Measurements from ENCODE around the gene CDS2. TPM values are rescaled to one million over a fixed set of nuclear protein-coding genes. Genes with fewer than 3 reads are reported as not detected.
A peak's percentile ranks its signal among the peaks of the same experiment; 100 is the strongest.

Gene CDS2
- total and polyA plus RNA-seq, 2 of the 13 experiments (the other 11 are each of a cell fraction or from before 2014, with no cell fraction given): 81.3 to 153 TPM

DNA sequence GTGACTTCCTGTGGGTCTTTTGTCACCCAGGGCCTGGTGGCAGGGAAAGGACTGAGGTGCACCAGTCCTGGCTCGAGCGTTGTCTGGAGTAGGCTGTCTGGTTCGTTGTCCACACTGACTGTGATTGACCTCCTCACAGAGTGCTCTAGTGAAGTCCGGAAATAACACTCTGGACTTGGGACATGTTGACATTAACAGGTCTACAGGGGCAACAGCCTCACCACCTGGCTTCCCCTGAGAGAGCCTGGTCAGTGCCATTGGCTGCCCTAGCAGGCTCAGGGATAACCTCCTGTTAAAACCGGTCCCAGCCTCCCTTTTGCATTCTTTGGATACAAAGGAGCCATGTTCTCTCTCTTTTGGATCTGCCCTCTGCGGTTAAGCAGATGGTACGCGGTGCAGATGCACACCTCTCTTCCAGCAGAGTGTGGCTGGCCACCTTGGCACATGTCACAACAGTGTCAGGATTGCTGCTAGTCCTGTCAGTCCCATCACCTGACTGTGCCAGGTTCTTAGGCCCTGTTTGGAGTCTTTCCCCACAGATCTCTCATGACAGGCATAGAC lies 46.2 kb downstream of the CDS2 start (continued):
- TF ChIP-seq, protein P1, sequence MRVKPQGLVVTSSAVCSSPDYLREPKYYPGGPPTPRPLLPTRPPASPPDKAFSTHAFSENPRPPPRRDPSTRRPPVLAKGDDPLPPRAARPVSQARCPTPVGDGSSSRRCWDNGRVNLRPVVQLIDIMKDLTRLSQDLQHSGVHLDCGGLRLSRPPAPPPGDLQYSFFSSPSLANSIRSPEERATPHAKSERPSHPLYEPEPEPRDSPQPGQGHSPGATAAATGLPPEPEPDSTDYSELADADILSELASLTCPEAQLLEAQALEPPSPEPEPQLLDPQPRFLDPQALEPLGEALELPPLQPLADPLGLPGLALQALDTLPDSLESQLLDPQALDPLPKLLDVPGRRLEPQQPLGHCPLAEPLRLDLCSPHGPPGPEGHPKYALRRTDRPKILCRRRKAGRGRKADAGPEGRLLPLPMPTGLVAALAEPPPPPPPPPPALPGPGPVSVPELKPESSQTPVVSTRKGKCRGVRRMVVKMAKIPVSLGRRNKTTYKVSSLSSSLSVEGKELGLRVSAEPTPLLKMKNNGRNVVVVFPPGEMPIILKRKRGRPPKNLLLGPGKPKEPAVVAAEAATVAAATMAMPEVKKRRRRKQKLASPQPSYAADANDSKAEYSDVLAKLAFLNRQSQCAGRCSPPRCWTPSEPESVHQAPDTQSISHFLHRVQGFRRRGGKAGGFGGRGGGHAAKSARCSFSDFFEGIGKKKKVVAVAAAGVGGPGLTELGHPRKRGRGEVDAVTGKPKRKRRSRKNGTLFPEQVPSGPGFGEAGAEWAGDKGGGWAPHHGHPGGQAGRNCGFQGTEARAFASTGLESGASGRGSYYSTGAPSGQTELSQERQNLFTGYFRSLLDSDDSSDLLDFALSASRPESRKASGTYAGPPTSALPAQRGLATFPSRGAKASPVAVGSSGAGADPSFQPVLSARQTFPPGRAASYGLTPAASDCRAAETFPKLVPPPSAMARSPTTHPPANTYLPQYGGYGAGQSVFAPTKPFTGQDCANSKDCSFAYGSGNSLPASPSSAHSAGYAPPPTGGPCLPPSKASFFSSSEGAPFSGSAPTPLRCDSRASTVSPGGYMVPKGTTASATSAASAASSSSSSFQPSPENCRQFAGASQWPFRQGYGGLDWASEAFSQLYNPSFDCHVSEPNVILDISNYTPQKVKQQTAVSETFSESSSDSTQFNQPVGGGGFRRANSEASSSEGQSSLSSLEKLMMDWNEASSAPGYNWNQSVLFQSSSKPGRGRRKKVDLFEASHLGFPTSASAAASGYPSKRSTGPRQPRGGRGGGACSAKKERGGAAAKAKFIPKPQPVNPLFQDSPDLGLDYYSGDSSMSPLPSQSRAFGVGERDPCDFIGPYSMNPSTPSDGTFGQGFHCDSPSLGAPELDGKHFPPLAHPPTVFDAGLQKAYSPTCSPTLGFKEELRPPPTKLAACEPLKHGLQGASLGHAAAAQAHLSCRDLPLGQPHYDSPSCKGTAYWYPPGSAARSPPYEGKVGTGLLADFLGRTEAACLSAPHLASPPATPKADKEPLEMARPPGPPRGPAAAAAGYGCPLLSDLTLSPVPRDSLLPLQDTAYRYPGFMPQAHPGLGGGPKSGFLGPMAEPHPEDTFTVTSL (CRISPR knock-in tag; IDR thresholded peaks at IDR 0.05; ENCODE audit: borderline replicate concordance): peak; percentile 70; the same call in 1 of the 2 replicates
- TF ChIP-seq ZNF3 (CRISPR knock-in tag; IDR thresholded peaks at IDR 0.05) (no peak), GATAD1 (CRISPR knock-in tag; IDR thresholded peaks at IDR 0.05) (0 out of 2 replicates have a peak, but pooled peaks have one; percentile 53), PRPF4 (IDR thresholded peaks at IDR 0.05; ENCODE audit: low read depth, low read length, poor library complexity, severe bottlenecking) (no peak), ZMYM2 (CRISPR knock-in tag; IDR thresholded peaks at IDR 0.05) (no peak), MIER2 (CRISPR knock-in tag; IDR thresholded peaks at IDR 0.05) (0 out of 2 replicates have a peak, but pooled peaks have one; percentile 55), FOSL1 (CRISPR knock-in tag; IDR thresholded peaks at IDR 0.05; ENCODE audit: borderline replicate concordance) (no peak), STAG1 (CRISPR knock-in tag; IDR thresholded peaks at IDR 0.05) (peak; percentile 48), ZNF354B (CRISPR knock-in tag; IDR thresholded peaks at IDR 0.05) (peak; percentile 67; the same call in 1 of the 2 replicates), ONECUT2 (CRISPR knock-in tag; IDR thresholded peaks at IDR 0.05) (no peak), ZNF614 (CRISPR knock-in tag; IDR thresholded peaks at IDR 0.05; ENCODE audit: borderline replicate concordance) (peak; percentile 87; the same call in 1 of the 2 replicates), PLRG1 (conservative IDR thresholded peaks at IDR 0.05) (no peak)
- TF ChIP-seq, protein P2, sequence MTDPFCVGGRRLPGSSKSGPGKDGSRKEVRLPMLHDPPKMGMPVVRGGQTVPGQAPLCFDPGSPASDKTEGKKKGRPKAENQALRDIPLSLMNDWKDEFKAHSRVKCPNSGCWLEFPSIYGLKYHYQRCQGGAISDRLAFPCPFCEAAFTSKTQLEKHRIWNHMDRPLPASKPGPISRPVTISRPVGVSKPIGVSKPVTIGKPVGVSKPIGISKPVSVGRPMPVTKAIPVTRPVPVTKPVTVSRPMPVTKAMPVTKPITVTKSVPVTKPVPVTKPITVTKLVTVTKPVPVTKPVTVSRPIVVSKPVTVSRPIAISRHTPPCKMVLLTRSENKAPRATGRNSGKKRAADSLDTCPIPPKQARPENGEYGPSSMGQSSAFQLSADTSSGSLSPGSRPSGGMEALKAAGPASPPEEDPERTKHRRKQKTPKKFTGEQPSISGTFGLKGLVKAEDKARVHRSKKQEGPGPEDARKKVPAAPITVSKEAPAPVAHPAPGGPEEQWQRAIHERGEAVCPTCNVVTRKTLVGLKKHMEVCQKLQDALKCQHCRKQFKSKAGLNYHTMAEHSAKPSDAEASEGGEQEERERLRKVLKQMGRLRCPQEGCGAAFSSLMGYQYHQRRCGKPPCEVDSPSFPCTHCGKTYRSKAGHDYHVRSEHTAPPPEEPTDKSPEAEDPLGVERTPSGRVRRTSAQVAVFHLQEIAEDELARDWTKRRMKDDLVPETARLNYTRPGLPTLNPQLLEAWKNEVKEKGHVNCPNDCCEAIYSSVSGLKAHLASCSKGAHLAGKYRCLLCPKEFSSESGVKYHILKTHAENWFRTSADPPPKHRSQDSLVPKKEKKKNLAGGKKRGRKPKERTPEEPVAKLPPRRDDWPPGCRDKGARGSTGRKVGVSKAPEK (CRISPR knock-in tag; IDR thresholded peaks at IDR 0.05; ENCODE audit: borderline replicate concordance): no peak
- TF ChIP-seq, protein P3, sequence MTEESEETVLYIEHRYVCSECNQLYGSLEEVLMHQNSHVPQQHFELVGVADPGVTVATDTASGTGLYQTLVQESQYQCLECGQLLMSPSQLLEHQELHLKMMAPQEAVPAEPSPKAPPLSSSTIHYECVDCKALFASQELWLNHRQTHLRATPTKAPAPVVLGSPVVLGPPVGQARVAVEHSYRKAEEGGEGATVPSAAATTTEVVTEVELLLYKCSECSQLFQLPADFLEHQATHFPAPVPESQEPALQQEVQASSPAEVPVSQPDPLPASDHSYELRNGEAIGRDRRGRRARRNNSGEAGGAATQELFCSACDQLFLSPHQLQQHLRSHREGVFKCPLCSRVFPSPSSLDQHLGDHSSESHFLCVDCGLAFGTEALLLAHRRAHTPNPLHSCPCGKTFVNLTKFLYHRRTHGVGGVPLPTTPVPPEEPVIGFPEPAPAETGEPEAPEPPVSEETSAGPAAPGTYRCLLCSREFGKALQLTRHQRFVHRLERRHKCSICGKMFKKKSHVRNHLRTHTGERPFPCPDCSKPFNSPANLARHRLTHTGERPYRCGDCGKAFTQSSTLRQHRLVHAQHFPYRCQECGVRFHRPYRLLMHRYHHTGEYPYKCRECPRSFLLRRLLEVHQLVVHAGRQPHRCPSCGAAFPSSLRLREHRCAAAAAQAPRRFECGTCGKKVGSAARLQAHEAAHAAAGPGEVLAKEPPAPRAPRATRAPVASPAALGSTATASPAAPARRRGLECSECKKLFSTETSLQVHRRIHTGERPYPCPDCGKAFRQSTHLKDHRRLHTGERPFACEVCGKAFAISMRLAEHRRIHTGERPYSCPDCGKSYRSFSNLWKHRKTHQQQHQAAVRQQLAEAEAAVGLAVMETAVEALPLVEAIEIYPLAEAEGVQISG (CRISPR knock-in tag; IDR thresholded peaks at IDR 0.05): peak; percentile 74
- TF ChIP-seq, protein P4, sequence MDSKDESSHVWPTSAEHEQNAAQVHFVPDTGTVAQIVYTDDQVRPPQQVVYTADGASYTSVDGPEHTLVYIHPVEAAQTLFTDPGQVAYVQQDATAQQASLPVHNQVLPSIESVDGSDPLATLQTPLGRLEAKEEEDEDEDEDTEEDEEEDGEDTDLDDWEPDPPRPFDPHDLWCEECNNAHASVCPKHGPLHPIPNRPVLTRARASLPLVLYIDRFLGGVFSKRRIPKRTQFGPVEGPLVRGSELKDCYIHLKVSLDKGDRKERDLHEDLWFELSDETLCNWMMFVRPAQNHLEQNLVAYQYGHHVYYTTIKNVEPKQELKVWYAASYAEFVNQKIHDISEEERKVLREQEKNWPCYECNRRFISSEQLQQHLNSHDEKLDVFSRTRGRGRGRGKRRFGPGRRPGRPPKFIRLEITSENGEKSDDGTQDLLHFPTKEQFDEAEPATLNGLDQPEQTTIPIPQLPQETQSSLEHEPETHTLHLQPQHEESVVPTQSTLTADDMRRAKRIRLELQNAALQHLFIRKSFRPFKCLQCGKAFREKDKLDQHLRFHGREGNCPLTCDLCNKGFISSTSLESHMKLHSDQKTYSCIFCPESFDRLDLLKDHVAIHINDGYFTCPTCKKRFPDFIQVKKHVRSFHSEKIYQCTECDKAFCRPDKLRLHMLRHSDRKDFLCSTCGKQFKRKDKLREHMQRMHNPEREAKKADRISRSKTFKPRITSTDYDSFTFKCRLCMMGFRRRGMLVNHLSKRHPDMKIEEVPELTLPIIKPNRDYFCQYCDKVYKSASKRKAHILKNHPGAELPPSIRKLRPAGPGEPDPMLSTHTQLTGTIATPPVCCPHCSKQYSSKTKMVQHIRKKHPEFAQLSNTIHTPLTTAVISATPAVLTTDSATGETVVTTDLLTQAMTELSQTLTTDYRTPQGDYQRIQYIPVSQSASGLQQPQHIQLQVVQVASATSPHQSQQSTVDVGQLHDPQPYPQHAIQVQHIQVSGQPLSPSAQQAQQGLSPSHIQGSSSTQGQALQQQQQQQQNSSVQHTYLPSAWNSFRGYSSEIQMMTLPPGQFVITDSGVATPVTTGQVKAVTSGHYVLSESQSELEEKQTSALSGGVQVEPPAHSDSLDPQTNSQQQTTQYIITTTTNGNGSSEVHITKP (CRISPR knock-in tag; IDR thresholded peaks at IDR 0.05; ENCODE audit: low read depth): no peak

Data from HepG2 (cell line).